GM21737 (cell line): ENCODE results near the gene UNKL.
"Not testable (repeated sequence)": the region's sequence is repeated elsewhere in the genome, so short reads cannot be mapped to it uniquely, and the experiment has no call there.

Experiments used
- ATAC-seq: cut with Tn5 transposase; IDR thresholded peaks from one replicate; pipeline ENCODE4 v1.9.1; 2021; ENCODE audit warnings: mild to moderate bottlenecking, moderate library complexity; ENCODE audit not compliant: unreplicated experiment

Gene UNKL

GRCh38 chr16:1330260-1330914 is 84.1 kb downstream of the UNKL start:
- ATAC-seq: no peak

GRCh38 chr16:1328961-1329360 is 85.5 kb downstream of the UNKL start:
- ATAC-seq: not testable (repeated sequence)

GRCh38 chr16:1328136-1328535 is 86.4 kb downstream of the UNKL start:
- not testable (repeated sequence) for ATAC-seq

GRCh38 chr16:1327619-1327947 is 86.9 kb downstream of the UNKL start:
- no peak for ATAC-seq

GRCh38 chr16:1326946-1327618 is 87.4 kb downstream of the UNKL start:
- ATAC-seq: no peak

GRCh38 chr16:1326391-1326790 is 88.1 kb downstream of the UNKL start:
- no peak for ATAC-seq

GRCh38 chr16:1325673-1326371 is 88.7 kb downstream of the UNKL start:
- no peak for ATAC-seq

GRCh38 chr16:1325261-1325660 is 89.2 kb downstream of the UNKL start:
- no peak for ATAC-seq

- no peak for ATAC-seq
Measured at GRCh38 chr16:1324286-1324826, 90.1 kb downstream of the UNKL start.

- no peak for ATAC-seq
Measured at GRCh38 chr16:1323296-1324239, 90.9 kb downstream of the UNKL start.

- ATAC-seq: no peak
Measured at GRCh38 chr16:1322407-1322806, 92.1 kb downstream of the UNKL start.

GRCh38 chr16:1320658-1321240 is 93.8 kb downstream of the UNKL start:
- no peak for ATAC-seq

- no peak for ATAC-seq
Measured at GRCh38 chr16:1320097-1320496, 94.4 kb downstream of the UNKL start.

- no peak for ATAC-seq
Measured at GRCh38 chr16:1319041-1319440, 95.5 kb downstream of the UNKL start.

- ATAC-seq: no peak
Measured at GRCh38 chr16:1318268-1318545, 96.3 kb downstream of the UNKL start.

GRCh38 chr16:1317479-1318267 is 96.8 kb downstream of the UNKL start:
- no peak for ATAC-seq

GRCh38 chr16:1316033-1316405 is 98.5 kb downstream of the UNKL start:
- ATAC-seq: no peak

GRCh38 chr16:1315081-1316032 is 99.1 kb downstream of the UNKL start:
- no peak for ATAC-seq
